MM.1S (cell line): Measurements from ENCODE around the gene ZNF205.
"Not testable (repeated sequence)": the region's sequence is repeated elsewhere in the genome, so short reads cannot be mapped to it uniquely, and the experiment has no call there.

Experiments
- DNase-seq: peaks from one replicate; pipeline ENCODE4 v3.0.0-alpha.2; 2015
- H2AFZ ChIP-seq: fragments of 300-600 bp; sonication (generic); 2 replicates; pipeline ENCODE4 v1.6.0; 2016; ENCODE audit warnings: antibody characterized with exemption, low read length
- H3F3A ChIP-seq: fragments of 300-600 bp; sonication (generic); 2 replicates; pipeline ENCODE4 v1.6.1; 2016; ENCODE audit warnings: mild to moderate bottlenecking, antibody characterized with exemption, low read length, moderate library complexity, mixed read lengths; ENCODE audit not compliant: insufficient read depth
- H3K27ac ChIP-seq: fragments of 300-600 bp; sonication (generic); 2 replicates; pipeline ENCODE4 v1.5.1; 2016; ENCODE audit warnings: mild to moderate bottlenecking, low read length
- H3K27me3 ChIP-seq: fragments of 300-600 bp; sonication (generic); replicated peaks from 2 replicates; pipeline ENCODE4 v1.6.0; 2016; ENCODE audit warnings: low read length; ENCODE audit not compliant: insufficient read depth
- H3K36me3 ChIP-seq: fragments of 300-600 bp; sonication (generic); replicated peaks from 2 replicates; pipeline ENCODE4 v1.6.1; 2016; ENCODE audit warnings: mild to moderate bottlenecking, low read length, mixed read lengths; ENCODE audit not compliant: insufficient read depth
- H3K4me1 ChIP-seq: fragments of 300-600 bp; sonication (generic); 2 replicates; pipeline ENCODE4 v1.6.1; 2016; ENCODE audit warnings: low read length, mixed read lengths
- H3K4me2 ChIP-seq: fragments of 300-600 bp; sonication (generic); 2 replicates; pipeline ENCODE4 v1.6.0; 2016; ENCODE audit warnings: low read depth, low read length
- H3K4me3 ChIP-seq: fragments of 300-600 bp; sonication (generic); 2 replicates; pipeline ENCODE4 v1.5.1; 2016; ENCODE audit warnings: low read length, mixed read lengths
- H3K79me2 ChIP-seq: fragments of 300-600 bp; sonication (generic); 2 replicates; pipeline ENCODE4 v1.6.1; 2016; ENCODE audit warnings: mixed run types, low read length, mixed read lengths
- H3K9ac ChIP-seq: fragments of 300-600 bp; sonication (generic); 2 replicates; pipeline ENCODE4 v1.6.1; 2016; ENCODE audit warnings: low read length, mixed read lengths
- H3K9me2 ChIP-seq: fragments of 300-600 bp; sonication (generic); replicated peaks from 2 replicates; pipeline ENCODE4 v1.6.1; 2016; ENCODE audit warnings: mild to moderate bottlenecking, low read length, mixed read lengths; ENCODE audit not compliant: insufficient read depth
- H3K9me3 ChIP-seq: fragments of 300-600 bp; sonication (generic); replicated peaks from 2 replicates; pipeline ENCODE4 v1.6.1; 2016; ENCODE audit warnings: mild to moderate bottlenecking, low read length, mixed read lengths; ENCODE audit not compliant: insufficient read depth
- H4K20me1 ChIP-seq: fragments of 300-600 bp; sonication (generic); 2 replicates; pipeline ENCODE4 v1.6.1; 2016; ENCODE audit warnings: mild to moderate bottlenecking, low read length, moderate library complexity, mixed read lengths; ENCODE audit not compliant: insufficient read depth
- CTCF ChIP-seq: fragments of 300-600 bp; sonication (generic); IDR thresholded peaks from 2 replicates; pipeline ENCODE4 v1.5.1; 2016; ENCODE audit warnings: antibody characterized with exemption, low read length, mixed read lengths
- EZH2 ChIP-seq: fragments of 300-600 bp; sonication (generic); optimal IDR thresholded peaks from 2 replicates; pipeline ENCODE3; 2017; ENCODE audit warnings: low read depth, mild to moderate bottlenecking, antibody characterized with exemption, low read length, mixed read lengths
- EZH2phosphoT487 ChIP-seq: fragments of 300-600 bp; sonication (generic); IDR thresholded peaks from 2 replicates; pipeline ENCODE4 v1.6.1; 2018; ENCODE audit warnings: antibody characterized with exemption, low read length

ZNF205 gene

GRCh38 chr16:3138342-3138741 is 26.0 kb downstream of the ZNF205 start:
- H3F3A ChIP-seq = peaks cover 4% of the 10 kb centered on the region
- H3K79me2 ChIP-seq = peaks cover 11% of the 10 kb centered on the region
- H3K9ac ChIP-seq = no peak overlapping the region
- TF ChIP-seq EZH2phosphoT487 (no peak), EZH2 (no peak), CTCF (no peak)
- no peaks in the 10 kb centered on the region for H4K20me1 ChIP-seq
- peaks cover 2% of the 10 kb centered on the region; the same call in 1 of the 2 replicates for H3K4me1 ChIP-seq
- no peak for DNase-seq
- H3K4me3 ChIP-seq = no peak overlapping the region
- no peaks in the 10 kb centered on the region for H3K27me3 ChIP-seq
- H2AFZ ChIP-seq = no peak overlapping the region
- no peak overlapping the region for H3K4me2 ChIP-seq
- no peaks in the 10 kb centered on the region for H3K9me3 ChIP-seq
- H3K36me3 ChIP-seq = no peaks in the 10 kb centered on the region
- H3K27ac ChIP-seq = no peak overlapping the region
- H3K9me2 ChIP-seq = no peaks in the 10 kb centered on the region

GRCh38 chr16:3138823-3139426 is 26.5 kb downstream of the ZNF205 start:
- no peaks in the 10 kb centered on the region for H3K9me2 ChIP-seq
- peaks cover 4% of the 10 kb centered on the region for H3F3A ChIP-seq
- no peak for DNase-seq
- no peaks in the 10 kb centered on the region for H3K9me3 ChIP-seq
- no peaks in the 10 kb centered on the region for H3K4me1 ChIP-seq
- H2AFZ ChIP-seq = no peak overlapping the region
- H3K79me2 ChIP-seq = peaks cover 8% of the 10 kb centered on the region
- no peaks in the 10 kb centered on the region for H4K20me1 ChIP-seq
- no peak overlapping the region for H3K9ac ChIP-seq
- no peaks in the 10 kb centered on the region for H3K36me3 ChIP-seq
- no peak overlapping the region for H3K4me3 ChIP-seq
- TF ChIP-seq EZH2phosphoT487 (no peak), CTCF (no peak), EZH2 (no peak)
- H3K27me3 ChIP-seq = peaks cover under 1% of the 10 kb centered on the region; the same call in 1 of the 2 replicates
- no peak overlapping the region for H3K4me2 ChIP-seq
- H3K27ac ChIP-seq = no peak overlapping the region

GRCh38 chr16:3139561-3139960 is 27.2 kb downstream of the ZNF205 start:
- not testable (repeated sequence) for H3K4me2 ChIP-seq, H3K4me1 ChIP-seq, H3K9me3 ChIP-seq, H4K20me1 ChIP-seq, H3K9me2 ChIP-seq, H2AFZ ChIP-seq, H3K4me3 ChIP-seq, H3K36me3 ChIP-seq, H3K79me2 ChIP-seq, H3K27ac ChIP-seq, H3K27me3 ChIP-seq, H3F3A ChIP-seq, H3K9ac ChIP-seq, DNase-seq

GRCh38 chr16:3140603-3141427 is 28.4 kb downstream of the ZNF205 start:
- no peak overlapping the region for H3K4me2 ChIP-seq
- H4K20me1 ChIP-seq = no peaks in the 10 kb centered on the region
- H3K9me2 ChIP-seq = no peaks in the 10 kb centered on the region
- no peak overlapping the region for H3K27ac ChIP-seq
- no peak for DNase-seq
- no peaks in the 10 kb centered on the region for H3K9me3 ChIP-seq
- H3K4me3 ChIP-seq = no peak overlapping the region
- no peaks in the 10 kb centered on the region for H3F3A ChIP-seq
- no peaks in the 10 kb centered on the region for H3K4me1 ChIP-seq
- peaks cover 18% of the 10 kb centered on the region for H3K27me3 ChIP-seq
- no peaks in the 10 kb centered on the region for H3K79me2 ChIP-seq
- no peak for TF ChIP-seq CTCF
- no peak for TF ChIP-seq EZH2phosphoT487
- H3K36me3 ChIP-seq = no peaks in the 10 kb centered on the region
- H2AFZ ChIP-seq = no peak overlapping the region
- H3K9ac ChIP-seq = no peak overlapping the region
